OCI-LY7 (cell line): ENCODE measurements around the gene PPIL6. TPM values are rescaled to one million over a fixed set of nuclear protein-coding genes. Genes with fewer than 3 reads are reported as not detected.

Experiments
- BruUV-seq: library from RNA; stranded (reverse); fragments of 400-500 nt; replicated peaks from 2 replicates; lab custom pipeline; 2021; lab: Mats Ljungman, UMichigan
- CTCF ChIA-PET: fragments of 300-600 bp; sonication (Branson Sonifier 250); formaldehyde crosslinking; loops from one replicate; lab custom pipeline; 2022; ENCODE audit warnings: antibody characterized with exemption; ENCODE audit not compliant: unreplicated experiment; lab: Charles Lee
- POLR2A ChIA-PET: fragments of 300-600 bp; sonication (Branson Sonifier 250); formaldehyde crosslinking; loops from one replicate; lab custom pipeline; 2022; ENCODE audit warnings: antibody characterized with exemption; lab: Charles Lee
- DNase-seq: peaks from one replicate; pipeline ENCODE4 v3.0.0-alpha.2; 2015; ENCODE audit warnings: low spot score
- H2AFZ ChIP-seq: fragments of 200-600 bp; sonication (generic), shearing (Covaris generic); 2 replicates; pipeline ENCODE4 v1.6.1; 2014; ENCODE audit warnings: mild to moderate bottlenecking, antibody characterized with exemption, low read length, moderate library complexity
- H3K27ac ChIP-seq: fragments of 200-600 bp; sonication (generic); 2 replicates; pipeline ENCODE4 v1.5.1; 2014; ENCODE audit warnings: mixed run types, low read depth, mild to moderate bottlenecking, moderate library complexity, low read length, inconsistent platforms; ENCODE audit not compliant: poor library complexity, severe bottlenecking
- H3K36me3 ChIP-seq: fragments of 200-600 bp; sonication (generic); 2 replicates; pipeline ENCODE4 v1.6.1; 2014; ENCODE audit warnings: mild to moderate bottlenecking, antibody characterized with exemption, low read length, moderate library complexity, mixed read lengths; ENCODE audit not compliant: insufficient read depth
- H3K4me1 ChIP-seq: fragments of 200-600 bp; sonication (generic); 2 replicates; pipeline ENCODE4 v1.5.1; 2014; ENCODE audit warnings: mild to moderate bottlenecking, low read length; ENCODE audit not compliant: insufficient read depth, poor library complexity, severe bottlenecking
- H3K4me2 ChIP-seq: fragments of 200-600 bp; sonication (generic); 2 replicates; pipeline ENCODE4 v1.6.1; 2014; ENCODE audit warnings: mild to moderate bottlenecking, low read length
- H3K4me3 ChIP-seq: fragments of 200-600 bp; sonication (generic); 2 replicates; pipeline ENCODE4 v1.5.1; 2014; ENCODE audit warnings: mild to moderate bottlenecking, low read depth, low read length; ENCODE audit not compliant: poor library complexity, severe bottlenecking
- H3K79me2 ChIP-seq: fragments of 200-600 bp; sonication (generic); 2 replicates; pipeline ENCODE4 v1.6.1; 2016; ENCODE audit warnings: low read depth, mild to moderate bottlenecking, low read length, moderate library complexity, mixed read lengths; ENCODE audit not compliant: insufficient read depth
- H3K9me2 ChIP-seq: fragments of 200-600 bp; sonication (generic); 2 replicates; pipeline ENCODE4 v1.6.1; 2016; ENCODE audit warnings: mild to moderate bottlenecking, low read length, mixed read lengths; ENCODE audit not compliant: insufficient read depth
- H3K9me3 ChIP-seq: fragments of 200-600 bp; sonication (generic); 2 replicates; pipeline ENCODE4 v1.6.1; 2014; ENCODE audit warnings: mild to moderate bottlenecking, mixed run types, low read length, mixed read lengths
- H4K20me1 ChIP-seq: fragments of 200-600 bp; sonication (generic); 2 replicates; pipeline ENCODE4 v1.6.1; 2014; ENCODE audit warnings: mild to moderate bottlenecking, antibody characterized with exemption, low read length, moderate library complexity, mixed read lengths; ENCODE audit not compliant: insufficient read depth
- CTCF ChIP-seq: fragments of 200-600 bp; sonication (generic); conservative IDR thresholded peaks from 2 replicates; pipeline ENCODE4 v1.5.1; 2014; ENCODE audit warnings: mild to moderate bottlenecking, antibody characterized with exemption, low read length, moderate library complexity, mixed read lengths
- EZH2phosphoT487 ChIP-seq: fragments of 200-600 bp; sonication (generic); IDR thresholded peaks from 2 replicates; pipeline ENCODE4 v1.6.1; 2018; ENCODE audit warnings: low read depth, borderline replicate concordance, mild to moderate bottlenecking, mixed run types, antibody characterized with exemption, low read length, moderate library complexity, mixed read lengths
- intact Hi-C: fragments of 100-400 bp; cut with micrococcal nuclease; formaldehyde crosslinking; loops from one replicate; pipeline ENCODE4 v1.10.0; 2022; ENCODE audit not compliant: unreplicated experiment
- total RNA-seq, 2 experiments: library from RNA; depleted of rRNA in 1 of 2; stranded (reverse); fragments of >200 nt in 1 of 2; shearing (Covaris generic) in 1 of 2; gene quantifications; 2 replicates each; pipeline ENCODE4 v1.2.3, GENCODE V29; 2014 to 2022

The PPIL6 gene
- total RNA-seq, 2 experiments from 2014 or later, result 1.6 to 1.7 TPM

- TF ChIP-seq EZH2phosphoT487, result no peak
- no peak for TF ChIP-seq CTCF
- POLR2A ChIA-PET, result interaction anchor here (1.2 to 1.4 kb wide), 2 partner anchors 11 to 29 kb away, joined by 4 to 5 read pairs; no protein-coding TSS in a partner anchor
- no peak overlapping the region for H2AFZ ChIP-seq
- intact Hi-C loops, result no loop called here
- no peaks in the 10 kb centered on the region for H3K79me2 ChIP-seq
- H3K9me3 ChIP-seq, result no peaks in the 10 kb centered on the region
- H3K4me1 ChIP-seq, result no peaks in the 10 kb centered on the region
- no peak overlapping the region for H3K27ac ChIP-seq
- H3K36me3 ChIP-seq, result no peaks in the 10 kb centered on the region
- no peak overlapping the region for H3K4me2 ChIP-seq
- H3K9me2 ChIP-seq, result no peaks in the 10 kb centered on the region
- H4K20me1 ChIP-seq, result no peaks in the 10 kb centered on the region
- CTCF ChIA-PET, result no interaction called here
- no peak for DNase-seq
- no peak overlapping the region for H3K4me3 ChIP-seq
- BruUV-seq, result no TSS peak
Observed at GRCh38 chr6:109396046-109396718, 44.2 kb downstream of the PPIL6 start.

- CTCF ChIA-PET, result no interaction called here
- no peaks in the 10 kb centered on the region for H3K9me3 ChIP-seq
- no peaks in the 10 kb centered on the region for H3K9me2 ChIP-seq
- no peaks in the 10 kb centered on the region for H3K4me1 ChIP-seq
- H2AFZ ChIP-seq, result no peak overlapping the region
- no peak overlapping the region for H3K27ac ChIP-seq
- no peak overlapping the region for H3K4me2 ChIP-seq
- POLR2A ChIA-PET, result interaction anchor here (0.6 to 0.9 kb wide), 4 partner anchors 10 to 297 kb away, joined by 3 read pairs; partner anchors contain the start of genes AK9 and FIG4
- no peak overlapping the region for H3K4me3 ChIP-seq
- H4K20me1 ChIP-seq, result no peaks in the 10 kb centered on the region
- TF ChIP-seq CTCF (no peak), EZH2phosphoT487 (no peak)
- no TSS peak for BruUV-seq
- DNase-seq, result no peak
- intact Hi-C loops, result no loop called here
- no peaks in the 10 kb centered on the region for H3K36me3 ChIP-seq
- no peaks in the 10 kb centered on the region for H3K79me2 ChIP-seq
Observed at GRCh38 chr6:109393886-109394281, 46.5 kb downstream of the PPIL6 start.

- H4K20me1 ChIP-seq, result no peaks in the 10 kb centered on the region
- no peaks in the 10 kb centered on the region for H3K4me1 ChIP-seq
- ChIA-PET POLR2A (interaction anchor here (0.6 to 1.3 kb wide), 5 partner anchors 9 to 211 kb away, joined by 3 to 4 read pairs (median 3); no protein-coding TSS in a partner anchor), CTCF (no interaction called here)
- no peak overlapping the region for H2AFZ ChIP-seq
- H3K79me2 ChIP-seq, result no peaks in the 10 kb centered on the region
- H3K4me2 ChIP-seq, result no peak overlapping the region
- no peak for TF ChIP-seq CTCF
- no peak for TF ChIP-seq EZH2phosphoT487
- DNase-seq, result no peak
- H3K4me3 ChIP-seq, result no peak overlapping the region
- H3K27ac ChIP-seq, result no peak overlapping the region
- BruUV-seq, result no TSS peak
- H3K9me3 ChIP-seq, result no peaks in the 10 kb centered on the region
- H3K36me3 ChIP-seq, result no peaks in the 10 kb centered on the region
- H3K9me2 ChIP-seq, result no peaks in the 10 kb centered on the region
- intact Hi-C loops, result no loop called here
Observed at GRCh38 chr6:109393157-109393885, 47.1 kb downstream of the PPIL6 start.
